Activated CD4-positive, CD25-positive, alpha-beta regulatory T cell treated with anti-CD3 and anti-CD28 coated beads, Interleukin-2, amount 50 U/mL, for 72 hours (primary cell): ENCODE data around the gene LITAFD.
"Not testable (repeated sequence)": the region's sequence is repeated elsewhere in the genome, so short reads cannot be mapped to it uniquely, and the experiment has no call there.

Experiments used
- DNase-seq: peaks from one replicate; pipeline ENCODE4 v3.0.0; 2021

LITAFD gene

DNA sequence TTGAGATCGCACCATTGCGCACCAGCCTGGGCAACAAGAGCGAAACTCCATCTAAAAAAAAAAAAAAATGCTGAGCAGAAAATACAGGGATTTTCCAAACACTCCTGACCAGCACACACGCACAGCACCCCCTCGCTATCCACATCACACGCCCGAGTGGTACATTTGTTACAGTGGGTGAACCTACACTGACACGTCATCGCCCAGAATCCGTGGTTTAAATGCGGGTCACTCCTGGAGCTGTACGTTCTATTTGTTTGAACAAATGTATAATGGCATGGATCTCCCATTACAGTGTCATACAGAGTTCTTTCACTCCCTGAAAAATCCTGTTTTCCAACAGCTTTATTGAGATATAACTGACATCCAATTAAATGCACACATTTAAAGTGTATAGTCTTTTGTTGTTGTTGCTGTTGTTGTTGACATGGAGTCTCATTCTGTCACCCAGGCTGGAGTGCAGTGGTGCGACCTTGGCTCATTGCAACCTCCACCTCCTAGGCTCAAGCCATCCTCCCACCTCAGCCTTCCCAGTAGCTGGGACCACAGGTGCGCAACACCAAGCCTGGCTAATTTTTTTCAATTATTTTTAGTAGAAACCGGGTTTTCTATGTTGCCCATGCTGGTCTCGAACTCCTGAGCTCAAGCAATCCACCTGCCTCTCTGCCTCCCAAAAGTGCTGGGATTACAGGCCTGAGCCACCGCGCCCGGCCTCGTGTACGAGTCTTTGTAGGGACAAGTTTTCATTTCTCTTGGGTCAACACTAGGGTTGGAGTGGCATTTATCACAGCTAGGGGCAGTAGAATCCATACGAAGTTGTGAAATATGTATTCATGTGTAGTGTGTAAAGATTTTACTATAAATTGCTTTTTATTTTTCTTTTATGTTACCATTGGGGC, 8.9 kb upstream of the LITAFD start:
- no peak for DNase-seq

GRCh38 chr16:8873866-8874195, 8.3 kb upstream of the LITAFD start:
- not testable (repeated sequence) for DNase-seq

DNA sequence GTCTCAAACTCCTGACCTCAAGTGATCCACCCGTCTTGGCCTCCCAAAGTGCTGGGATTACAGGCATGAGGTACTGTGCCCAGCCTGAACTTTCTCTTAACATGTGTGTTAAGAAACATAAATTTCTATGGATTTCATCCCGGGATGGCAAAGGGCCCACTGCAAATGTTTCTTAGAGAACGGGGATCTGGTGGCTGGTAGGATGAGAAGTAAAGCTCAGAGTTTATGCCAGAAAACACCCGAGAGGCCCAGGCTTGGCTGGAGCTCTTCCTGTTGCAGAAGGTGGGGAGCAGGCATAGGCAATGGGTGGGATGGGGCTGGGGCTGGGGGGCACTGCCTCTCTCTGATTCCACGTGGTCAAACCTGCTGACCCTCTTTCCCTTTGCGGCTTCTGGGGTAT, 7.8 kb upstream of the LITAFD start:
- no peak for DNase-seq

DNA sequence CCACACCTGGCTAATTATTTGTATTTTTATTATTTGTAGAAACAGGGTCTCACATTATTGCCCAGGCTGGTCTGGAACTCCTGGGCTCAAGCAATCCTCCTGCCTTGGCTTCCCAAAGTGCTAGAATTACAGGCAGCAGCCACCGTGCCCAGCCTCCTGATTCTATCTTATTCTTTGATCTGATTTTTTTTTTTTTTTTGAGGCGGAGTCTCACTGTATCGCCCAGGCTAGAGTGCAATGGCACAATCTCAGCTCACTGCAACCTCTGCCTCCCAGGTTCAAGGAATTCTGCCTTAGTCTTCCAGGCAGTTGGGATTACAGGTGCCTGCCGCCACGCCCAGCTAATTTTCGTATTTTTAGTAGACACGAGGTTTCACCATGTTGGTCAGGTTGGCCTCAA, 6.8 kb upstream of the LITAFD start:
- DNase-seq, result not testable (repeated sequence)

GRCh38 chr16:8877894-8878522, 4.1 kb upstream of the LITAFD start:
- DNase-seq, result no peak

GRCh38 chr16:8878523-8878911, 3.6 kb upstream of the LITAFD start:
- no peak for DNase-seq

GRCh38 chr16:8880839-8881510, 1.2 kb upstream of the LITAFD start:
- no peak for DNase-seq

DNA sequence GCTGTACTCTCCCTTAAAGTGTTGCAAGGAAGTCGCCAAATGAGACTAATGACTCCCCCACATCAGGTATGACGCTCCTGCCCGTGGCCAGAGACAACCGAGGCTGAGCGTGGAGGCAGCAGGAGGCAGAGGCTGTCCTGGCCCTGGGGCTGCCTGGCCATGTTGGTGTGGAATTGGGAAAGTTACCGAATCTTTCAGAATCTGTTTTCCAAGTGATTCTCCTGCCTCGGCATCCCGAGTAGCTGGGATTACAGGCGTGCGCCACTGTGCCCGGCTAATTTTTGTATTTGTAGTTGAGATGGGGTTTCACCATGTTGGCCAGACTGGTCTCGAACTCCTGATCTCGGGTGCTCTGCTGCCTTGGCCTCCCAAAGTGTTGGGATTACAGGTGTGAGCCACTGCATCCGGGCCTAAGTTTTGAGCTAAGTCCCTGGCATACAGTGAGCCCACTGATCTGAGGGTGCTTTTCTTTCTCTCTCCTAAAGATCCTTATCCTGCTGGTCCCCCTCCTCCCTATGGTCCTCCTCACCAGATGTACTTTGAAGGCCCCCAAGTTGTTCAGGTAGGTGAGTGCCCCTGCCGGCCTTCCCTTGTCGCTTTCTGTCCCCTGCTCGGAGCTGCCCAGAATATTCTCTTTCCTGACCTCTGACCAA, 700 bp downstream of the LITAFD start:
- DNase-seq, result no peak

GRCh38 chr16:8885674-8886592, 3.8 kb downstream of the LITAFD start:
- no peak for DNase-seq

DNA sequence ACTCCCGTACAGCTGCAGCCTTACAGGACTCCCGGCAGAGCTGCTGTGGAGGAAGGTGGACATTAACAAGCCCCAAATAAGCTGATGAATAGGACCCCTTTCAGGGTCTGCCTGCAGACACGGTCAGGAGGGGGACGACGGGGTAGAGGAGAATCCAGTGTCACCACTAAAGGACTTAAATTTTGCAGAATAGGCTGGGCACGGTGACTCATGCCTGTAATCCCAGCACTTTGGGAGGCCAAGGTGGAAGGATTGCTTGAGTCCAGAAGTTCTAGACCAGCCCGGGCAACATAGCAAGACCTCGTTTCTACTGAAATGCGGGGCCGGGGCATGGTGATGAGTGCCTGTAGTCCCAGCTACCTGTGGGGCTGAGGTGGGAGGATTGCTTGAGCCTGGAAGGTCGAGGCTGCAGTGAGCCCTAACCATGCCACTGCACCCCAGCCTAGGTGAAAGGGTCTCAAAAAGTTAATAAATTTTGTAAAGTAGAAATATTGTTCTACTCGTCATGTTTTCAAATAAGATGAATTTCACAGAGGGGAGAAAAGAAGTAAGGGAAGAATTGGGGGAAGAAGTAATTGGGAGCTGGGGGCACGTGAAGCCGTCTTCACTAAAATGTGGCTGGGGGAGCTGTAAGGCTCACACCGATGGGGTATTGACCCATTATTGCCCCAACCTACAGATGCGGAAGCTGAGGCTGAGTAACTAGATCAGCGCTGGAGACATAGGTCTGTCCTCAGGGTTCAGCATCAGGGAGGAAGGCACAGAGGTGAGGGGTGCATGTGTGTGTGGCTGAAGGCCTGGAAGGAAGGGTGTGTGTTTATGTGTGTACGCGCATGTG, 4.7 kb downstream of the LITAFD start:
- no peak for DNase-seq

DNA sequence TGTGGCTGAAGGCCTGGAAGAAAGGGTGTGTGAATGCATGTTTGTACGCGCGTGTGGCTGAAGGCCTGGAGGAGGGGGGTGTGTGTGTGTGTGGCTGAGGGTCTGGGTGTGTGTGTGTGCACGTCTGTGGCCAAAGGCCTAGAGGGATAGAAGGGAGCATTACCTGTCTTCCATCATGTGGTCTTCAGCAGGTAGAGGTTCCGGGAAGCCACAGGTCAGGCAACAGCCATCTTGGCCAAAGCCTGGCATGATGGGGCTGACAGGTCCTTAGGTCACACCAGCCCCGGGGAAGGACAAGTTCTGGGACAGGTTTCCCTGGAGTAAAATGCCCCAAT, 5.2 kb downstream of the LITAFD start:
- DNase-seq, result no peak

GRCh38 chr16:8887952-8888560, 5.9 kb downstream of the LITAFD start:
- DNase-seq, result no peak

DNA sequence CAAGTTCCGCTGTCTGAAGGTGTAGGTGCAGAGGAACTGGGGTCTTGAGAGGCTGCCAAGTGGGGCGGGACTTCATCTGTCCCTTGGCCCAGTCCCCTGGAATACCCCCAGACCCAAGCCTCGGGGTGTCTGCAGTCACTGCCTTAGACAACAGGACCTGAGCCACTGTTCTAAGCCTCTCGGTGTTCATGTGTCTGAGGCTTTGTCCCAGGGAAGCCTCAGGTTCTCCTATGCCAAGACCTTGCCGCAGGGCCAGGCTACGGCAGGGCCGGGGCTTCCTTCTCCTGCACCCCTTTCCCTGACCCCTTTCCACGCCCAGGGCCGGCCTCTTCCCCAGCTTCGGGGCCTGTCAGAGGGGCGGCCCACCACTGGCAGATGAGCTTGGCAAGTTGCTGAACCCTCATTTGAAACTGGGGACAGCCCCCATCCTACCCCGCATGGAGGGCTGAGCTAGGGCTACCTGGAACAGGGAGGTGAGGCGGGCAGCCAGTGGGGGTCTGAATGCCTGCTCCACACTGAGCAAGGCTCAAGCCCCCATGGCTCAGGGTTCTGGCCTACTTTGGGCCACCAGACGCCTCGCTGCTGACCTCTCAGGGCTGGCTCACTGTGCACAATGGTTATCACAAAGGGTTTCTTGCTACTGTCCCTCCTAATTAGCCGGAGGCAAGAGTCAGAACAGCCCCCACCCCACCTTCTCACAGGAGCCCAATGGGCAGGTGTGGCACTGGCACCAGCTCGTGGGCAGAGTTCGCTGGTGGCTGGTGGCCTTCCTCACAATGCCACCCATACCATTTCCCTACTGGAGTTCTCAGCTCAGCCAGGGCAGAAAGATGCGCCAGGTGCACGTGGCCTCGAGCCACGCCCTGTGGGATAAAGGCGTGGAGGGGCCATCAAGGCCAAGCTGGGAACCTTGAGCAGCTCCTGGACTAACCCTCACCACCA, 7.1 kb downstream of the LITAFD start:
- no peak for DNase-seq

- no peak for DNase-seq
These were observed 7.9 kb downstream of the LITAFD start for GRCh38 chr16:8889893-8890548.

DNA sequence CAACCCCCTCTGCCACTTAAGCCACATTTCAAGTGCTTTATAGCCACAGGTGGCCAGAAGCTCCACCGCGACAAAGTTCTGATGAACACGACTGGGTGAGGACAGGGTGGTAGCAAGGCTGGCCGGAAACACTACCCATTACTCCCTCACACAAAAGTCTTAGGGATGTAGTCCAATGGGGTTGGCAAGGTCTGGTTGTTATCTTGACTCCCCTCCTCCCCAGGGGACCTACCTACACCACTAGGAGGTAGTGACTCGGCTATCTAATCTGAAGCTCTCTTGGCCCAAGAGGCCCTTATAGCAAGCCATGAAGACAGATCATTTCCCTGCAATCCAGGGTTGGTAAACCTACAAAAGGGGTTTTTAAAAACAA, 8.4 kb downstream of the LITAFD start:
- DNase-seq, result no peak

GRCh38 chr16:8892101-8892575, 10.0 kb downstream of the LITAFD start:
- no peak for DNase-seq

DNA sequence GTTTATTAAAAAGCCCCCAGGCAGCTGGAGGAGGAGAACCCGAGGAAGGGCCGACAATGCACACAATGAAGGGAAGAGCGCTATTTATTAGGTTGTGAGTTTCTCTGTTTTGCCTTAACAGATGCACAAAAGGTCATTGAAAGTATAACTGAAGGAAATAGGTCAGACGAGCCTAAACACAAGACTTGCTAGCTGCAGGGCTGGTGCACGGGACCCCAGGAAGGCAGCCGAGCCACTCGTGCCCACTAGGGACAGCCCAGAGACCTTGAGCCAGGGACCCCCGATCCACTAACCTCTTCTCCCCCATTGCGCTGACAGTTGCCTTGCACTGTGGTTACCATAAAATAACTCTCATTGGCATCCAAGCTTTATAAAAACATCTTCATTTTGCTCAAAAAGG, 11.3 kb downstream of the LITAFD start:
- DNase-seq, result no peak

GRCh38 chr16:8893976-8894690, 12.0 kb downstream of the LITAFD start:
- no peak for DNase-seq
